ENCODE data around the gene F12. TPM values are rescaled to one million over a fixed set of nuclear protein-coding genes. Genes with fewer than 3 reads are reported as not detected.
A peak's percentile ranks its signal among the peaks of the same experiment; 100 is the strongest.

The F12 gene
- total RNA-seq, 1 experiment from 2014 or later, result 10.0 TPM

- TF ChIP-seq E2F4 (CRISPR knock-in tag; IDR thresholded peaks at IDR 0.05; ENCODE audit: borderline replicate concordance, low read depth) (0 out of 2 replicates have a peak, but pooled peaks have one; percentile 56), CDX4 (CRISPR knock-in tag; IDR thresholded peaks at IDR 0.05; ENCODE audit: borderline replicate concordance) (no peak), EMX1 (CRISPR knock-in tag; IDR thresholded peaks at IDR 0.05) (no peak)
Measured at GRCh38 chr5:177402271-177403043, 6.9 kb downstream of the F12 start (continued).

- H3K27me3 Mint-ChIP-seq (ENCODE audit: low read depth), result peaks cover 47% of the 10 kb centered on the region
Measured at GRCh38 chr5:177399997-177400868, 9.1 kb downstream of the F12 start, which contains the start of gene PFN3. Gene PFN3 (minus strand): TSS chr5:177400661. CDS start chr5:177400576, 85 bp downstream.

More at GRCh38 chr5:177399997-177400868, 9.1 kb downstream of the F12 start, which contains the start of gene PFN3:
- Mint-ChIP-seq H3K4me3 (0 out of 2 replicates have a peak within 1 kb of the TSS, but pooled peaks have one; percentile 24), H3K4me1 (peaks cover 21% of the 10 kb centered on the region), H3K9me3 (no peaks in the 10 kb centered on the region), H3K27ac (no peak within 1 kb of the TSS), H3K36me3 (no peaks in the 10 kb centered on the region)
- ChIA-PET POLR2A (no interaction called here), CTCF (interaction anchor here (1.0 to 7.9 kb wide), 6 partner anchors 10 to 91 kb away, joined by 3 to 202 read pairs (median 75); partner anchors contain the start of gene GRK6)
- ATAC-seq (no peak), DNase-seq (ENCODE audit: low spot score) (peak; percentile 61)
- TF ChIP-seq PRDM15 (CRISPR knock-in tag; IDR thresholded peaks at IDR 0.05) (no peak), ETV6 (CRISPR knock-in tag; IDR thresholded peaks at IDR 0.05) (no peak), NR3C1 (CRISPR knock-in tag; conservative IDR thresholded peaks at IDR 0.05; ENCODE audit: low read depth) (no peak), CDX4 (CRISPR knock-in tag; IDR thresholded peaks at IDR 0.05; ENCODE audit: borderline replicate concordance) (no peak), AFF4 (CRISPR knock-in tag; IDR thresholded peaks at IDR 0.05; ENCODE audit: borderline replicate concordance) (no peak), ZNF317 (CRISPR knock-in tag; IDR thresholded peaks at IDR 0.05; ENCODE audit: borderline replicate concordance, low read depth) (no peak), NFATC4 (CRISPR knock-in tag; IDR thresholded peaks at IDR 0.05) (no peak), MXD4 (CRISPR knock-in tag; IDR thresholded peaks at IDR 0.05; ENCODE audit: borderline replicate concordance) (no peak), SMAD4 (CRISPR knock-in tag; IDR thresholded peaks at IDR 0.05) (no peak), TCF7 (CRISPR knock-in tag; IDR thresholded peaks at IDR 0.05; ENCODE audit: low read depth) (no peak), MYBL2 (CRISPR knock-in tag; IDR thresholded peaks at IDR 0.05) (no peak)

All from WTC11 (cell line).